HUES64 (cell line): ENCODE results near the gene PALM3.

Source experiments
- H3K27ac ChIP-seq: 2 replicates; pipeline ENCODE4 v1.7.0; 2013; ENCODE audit warnings: low read depth, low read length, inconsistent platforms
- H3K27me3 ChIP-seq: 2 replicates; pipeline ENCODE4 v1.6.1; 2013; ENCODE audit warnings: mild to moderate bottlenecking, low read length; ENCODE audit not compliant: insufficient read depth
- H3K36me3 ChIP-seq: 2 replicates; pipeline ENCODE4 v1.6.1; 2013; ENCODE audit warnings: mild to moderate bottlenecking, low read length; ENCODE audit not compliant: insufficient read depth
- H3K4me1 ChIP-seq: 2 replicates; pipeline ENCODE4 v1.6.1; 2013; ENCODE audit warnings: mild to moderate bottlenecking, low read length, moderate library complexity; ENCODE audit not compliant: insufficient read depth
- H3K4me3 ChIP-seq: 2 replicates; pipeline ENCODE4 v1.5.1; 2013; ENCODE audit warnings: mild to moderate bottlenecking, low read length, moderate library complexity
- H3K9ac ChIP-seq: 2 replicates; pipeline ENCODE4 v1.6.1; 2013; ENCODE audit warnings: mild to moderate bottlenecking, low read depth, low read length
- H3K9me3 ChIP-seq: 2 replicates; pipeline ENCODE4 v1.6.1; 2013; ENCODE audit warnings: low read depth, low read length; ENCODE audit not compliant: insufficient read depth
- WGBS: fragments of 150-250, 120-280 bp; methylation state at CpG from one replicate; pipeline ENCODE4 v1.1.7; 2013; ENCODE audit warnings: missing lambda C conversion rate; 5-methylcytosine and 5-hydroxymethylcytosine counted together

Gene PALM3

GRCh38 chr19:14088634-14089411 is 26.9 kb upstream of the PALM3 start:
- peaks cover 7% of the 10 kb centered on the region for H3K9me3 ChIP-seq
- H3K27ac ChIP-seq = no peak overlapping the region
- 89% methylated on average over 30 of the region's 30 CpGs for WGBS
- peaks cover 3% of the 10 kb centered on the region; the same call in 1 of the 2 replicates for H3K4me1 ChIP-seq
- peaks cover 17% of the 10 kb centered on the region for H3K36me3 ChIP-seq
- peak overlapping the region; percentile 69 for H3K4me3 ChIP-seq
- peaks cover 6% of the 10 kb centered on the region for H3K27me3 ChIP-seq
- H3K9ac ChIP-seq = no peak overlapping the region

DNA sequence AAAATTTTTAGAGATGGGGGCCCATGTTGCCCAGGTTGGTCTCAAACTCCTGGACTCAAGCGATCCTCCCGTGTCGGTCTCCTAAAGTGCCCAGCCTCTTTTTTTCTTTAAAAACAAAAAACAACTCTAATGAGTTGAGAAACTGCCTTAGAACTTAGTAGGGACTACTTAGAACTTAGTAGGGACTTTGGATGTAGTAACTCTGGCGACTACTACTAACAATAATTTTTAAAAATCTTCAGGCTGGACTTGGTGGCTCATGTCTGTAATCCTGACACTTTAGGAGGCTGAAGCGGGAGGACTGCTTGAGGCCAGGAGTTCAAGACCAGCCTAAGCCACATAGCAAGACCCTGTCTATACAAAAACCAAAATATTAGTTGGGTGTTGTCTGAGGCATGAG is 24.2 kb upstream of the PALM3 start:
- Histone ChIP-seq H3K4me1 (peaks cover 3% of the 10 kb centered on the region; the same call in 1 of the 2 replicates), H3K9me3 (no peaks in the 10 kb centered on the region), H3K27ac (no peak overlapping the region), H3K36me3 (peaks cover 17% of the 10 kb centered on the region), H3K27me3 (peaks cover 6% of the 10 kb centered on the region), H3K4me3 (peak overlapping the region; percentile 47; the same call in 1 of the 2 replicates), H3K9ac (no peak overlapping the region)
- WGBS = 85% methylated on average over 5 of the region's 5 CpGs

- H3K27me3 ChIP-seq = peaks cover 6% of the 10 kb centered on the region
- H3K9me3 ChIP-seq = no peaks in the 10 kb centered on the region
- no peak within 1 kb of the TSS; the same call in 1 of the 2 replicates for H3K9ac ChIP-seq
- no peak within 1 kb of the TSS for H3K27ac ChIP-seq
- 66% methylated on average over 54 of the region's 54 CpGs for WGBS
- peaks cover 3% of the 10 kb centered on the region; the same call in 1 of the 2 replicates for H3K4me1 ChIP-seq
- peaks cover 17% of the 10 kb centered on the region for H3K36me3 ChIP-seq
- peak within 1 kb of the TSS; percentile 47 for H3K4me3 ChIP-seq
Measured at GRCh38 chr19:14085309-14085995, 23.6 kb upstream of the PALM3 start, which contains the start of gene C19orf67. Gene C19orf67 (minus strand): TSS chr19:14085783. CDS start chr19:14085627, 156 bp downstream.

GRCh38 chr19:14082675-14082960 is 20.7 kb upstream of the PALM3 start:
- Histone ChIP-seq H3K4me3 (no peak overlapping the region), H3K4me1 (no peaks in the 10 kb centered on the region), H3K9me3 (no peaks in the 10 kb centered on the region), H3K27me3 (peaks cover 2% of the 10 kb centered on the region; the same call in 1 of the 2 replicates), H3K27ac (no peak overlapping the region), H3K9ac (no peak overlapping the region), H3K36me3 (peaks cover 4% of the 10 kb centered on the region; the same call in 1 of the 2 replicates)
- WGBS = 54% methylated on average over 1 of the region's 1 CpG

DNA sequence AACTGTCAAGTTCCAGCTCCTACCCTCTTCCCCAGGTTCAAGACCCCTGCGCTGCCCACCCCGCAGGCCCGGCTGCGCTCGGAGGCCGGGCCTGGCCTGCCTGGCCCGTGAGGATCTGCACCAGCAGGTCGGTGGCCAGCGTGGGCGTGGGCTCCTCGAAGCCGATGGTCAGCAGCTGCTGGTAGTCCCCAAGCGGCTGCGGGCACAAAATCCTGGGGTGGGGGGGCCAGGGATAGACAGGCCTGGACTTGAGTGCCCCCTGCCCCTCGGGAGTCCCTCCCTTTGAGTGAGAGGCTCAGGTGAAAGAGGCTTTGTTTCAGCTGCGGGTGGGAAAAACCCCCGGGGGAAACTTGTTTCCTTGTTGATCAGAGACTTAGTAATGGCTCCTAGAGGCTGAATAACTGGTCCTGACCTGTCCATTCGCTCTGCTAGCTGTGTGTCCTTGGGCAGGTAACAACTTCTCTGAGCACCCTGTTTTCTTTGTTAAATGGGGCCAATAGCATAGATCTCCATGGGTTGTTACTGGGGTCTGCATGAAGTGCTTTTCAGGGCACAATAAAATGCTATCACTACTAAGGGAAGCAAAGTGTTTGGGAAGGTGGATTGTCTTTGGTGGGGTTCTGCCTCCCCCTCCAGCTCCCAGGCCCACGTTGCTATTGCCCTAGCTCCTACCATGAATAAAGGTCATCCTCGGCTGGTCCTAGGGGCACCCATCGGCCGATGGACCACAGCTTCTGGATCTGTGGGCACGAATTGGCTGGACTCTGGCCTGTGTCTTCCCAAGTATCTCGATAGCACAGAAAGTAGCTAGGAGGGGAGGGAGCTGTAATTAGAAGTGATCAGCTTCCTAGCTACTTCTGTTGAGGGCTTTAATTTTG is 20.2 kb upstream of the PALM3 start:
- Histone ChIP-seq H3K36me3 (no peaks in the 10 kb centered on the region), H3K9me3 (no peaks in the 10 kb centered on the region), H3K9ac (peak overlapping the region; percentile 46), H3K27ac (no peak overlapping the region), H3K4me3 (peak overlapping the region; percentile 73), H3K4me1 (no peaks in the 10 kb centered on the region), H3K27me3 (peaks cover 2% of the 10 kb centered on the region; the same call in 1 of the 2 replicates)
- whole genome bisulfite sequencing = 35% methylated on average over 24 of the region's 24 CpGs

GRCh38 chr19:14080887-14081796 is 19.3 kb upstream of the PALM3 start:
- H3K27ac ChIP-seq = 0 out of 2 replicates have a peak overlapping the region, but pooled peaks have one; percentile 19
- H3K36me3 ChIP-seq = no peaks in the 10 kb centered on the region
- H3K9ac ChIP-seq = peak overlapping the region; percentile 68
- H3K4me1 ChIP-seq = no peaks in the 10 kb centered on the region
- H3K9me3 ChIP-seq = no peaks in the 10 kb centered on the region
- H3K4me3 ChIP-seq = peak overlapping the region; percentile 73
- WGBS = 2% methylated on average over 50 of the region's 50 CpGs
- peaks cover 4% of the 10 kb centered on the region for H3K27me3 ChIP-seq

DNA sequence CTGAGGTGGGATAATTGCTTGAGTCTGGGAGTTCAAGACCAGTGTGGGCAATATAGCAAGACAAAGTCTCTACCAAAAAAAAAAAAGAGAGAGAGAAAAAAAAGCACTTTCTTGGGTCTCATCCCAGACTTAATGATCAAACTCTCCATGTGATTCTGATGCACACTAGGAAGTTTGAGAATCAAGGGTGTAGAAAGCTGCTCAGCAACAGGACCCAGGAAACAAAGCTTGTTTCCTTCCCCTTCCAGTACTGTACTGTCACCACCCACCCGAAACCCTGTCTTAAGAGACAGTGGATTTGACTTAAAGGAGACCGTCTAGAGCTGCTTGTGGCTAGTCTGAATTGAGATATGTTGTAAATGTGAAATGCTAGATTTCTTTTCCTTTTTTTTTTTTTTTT is 16.5 kb upstream of the PALM3 start:
- H3K4me1 ChIP-seq = no peaks in the 10 kb centered on the region; the same call in 1 of the 2 replicates
- WGBS = 100% methylated on average over 1 of the region's 2 CpGs

DNA sequence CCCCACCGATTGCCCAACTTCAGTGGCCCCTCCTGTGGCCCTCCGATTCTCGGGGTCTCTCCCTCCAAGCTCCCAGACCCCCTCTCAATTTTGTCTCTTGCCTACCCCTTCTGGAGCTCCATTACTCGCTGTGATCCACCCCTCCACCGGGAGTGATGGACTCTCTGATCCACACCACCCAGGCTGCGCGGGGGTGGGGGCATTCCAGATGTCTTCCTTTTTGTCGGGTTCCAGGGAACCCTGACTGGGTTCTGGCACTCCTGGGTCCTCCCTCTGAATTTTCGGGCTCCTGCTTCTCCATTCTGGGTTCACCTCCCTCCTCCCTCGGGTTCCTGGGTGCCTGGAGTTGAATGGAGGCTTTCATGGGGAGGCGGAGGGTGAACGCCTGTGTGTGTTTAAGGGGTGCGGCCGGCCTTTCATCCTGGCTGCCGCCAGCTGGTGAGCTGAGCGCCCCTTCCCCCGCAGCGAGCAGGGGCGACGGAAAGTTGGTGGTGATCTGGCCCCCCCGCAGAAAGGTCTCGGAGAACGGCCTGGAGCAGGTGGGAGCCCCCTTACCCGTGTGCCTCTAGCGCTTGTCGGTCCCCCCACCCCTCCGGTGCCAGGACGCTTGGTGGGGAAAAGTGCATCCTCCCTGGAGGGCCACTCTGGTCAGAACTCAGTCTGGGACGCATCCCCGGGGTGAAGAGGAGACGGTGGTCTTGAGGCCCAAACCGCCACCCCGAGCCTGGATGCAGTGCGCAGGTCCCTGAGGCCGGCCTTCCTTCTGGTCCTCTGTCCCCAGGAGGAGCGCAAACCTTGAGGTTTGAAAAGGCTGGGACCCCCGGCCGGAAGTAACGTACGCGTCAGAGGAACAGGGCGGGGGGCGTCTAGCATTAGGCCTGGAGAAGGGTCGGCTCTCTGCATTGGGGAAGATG is 12.3 kb upstream of the PALM3 start:
- Histone ChIP-seq H3K4me1 (no peaks in the 10 kb centered on the region; the same call in 1 of the 2 replicates), H3K27me3 (peaks cover 56% of the 10 kb centered on the region), H3K36me3 (no peaks in the 10 kb centered on the region), H3K4me3 (peak overlapping the region; percentile 58), H3K9me3 (no peaks in the 10 kb centered on the region), H3K9ac (peak overlapping the region; percentile 40; the same call in 1 of the 2 replicates), H3K27ac (no peak overlapping the region)
- 7% methylated on average over 43 of the region's 44 CpGs for WGBS

More for the DNA sequence above, 16.5 kb upstream of the PALM3 start:
- Histone ChIP-seq H3K36me3 (no peaks in the 10 kb centered on the region), H3K27me3 (peaks cover 30% of the 10 kb centered on the region), H3K9me3 (no peaks in the 10 kb centered on the region), H3K9ac (no peak overlapping the region), H3K27ac (no peak overlapping the region), H3K4me3 (no peak overlapping the region)

- Histone ChIP-seq H3K4me1 (no peaks in the 10 kb centered on the region; the same call in 1 of the 2 replicates), H3K4me3 (peak overlapping the region; percentile 58), H3K9ac (peak overlapping the region; percentile 40), H3K27me3 (peaks cover 55% of the 10 kb centered on the region), H3K27ac (no peak overlapping the region), H3K9me3 (no peaks in the 10 kb centered on the region), H3K36me3 (no peaks in the 10 kb centered on the region)
- whole genome bisulfite sequencing = under 1% methylated on average over 106 of the region's 106 CpGs
Measured at GRCh38 chr19:14073261-14073924, 11.5 kb upstream of the PALM3 start.
